RWPE2 (cell line): Measurements from ENCODE around the gene NEK1.
"Not testable (repeated sequence)": the region's sequence is repeated elsewhere in the genome, so short reads cannot be mapped to it uniquely, and the experiment has no call there.

ENCODE experiments used
- ATAC-seq: fragments of 200-7000 bp; cut with Tn5 transposase; 3 replicates; pipeline ENCODE4 v1.9.1; 2021; ENCODE audit warnings: low read depth
- DNase-seq: peaks from one replicate; pipeline ENCODE4 v3.0.0-alpha.2; 2020; ENCODE audit warnings: low spot score
- H3K27ac ChIP-seq: fragments of 450-650 bp; 2 replicates; pipeline ENCODE4 v1.5.1; 2017; ENCODE audit warnings: mild to moderate bottlenecking; ENCODE audit not compliant: poor library complexity, severe bottlenecking
- H3K27me3 ChIP-seq: fragments of 250-450 bp; sonication (Bioruptor Pico); 2 replicates; pipeline ENCODE4 v1.5.1; 2021; ENCODE audit warnings: mild to moderate bottlenecking, moderate library complexity; ENCODE audit not compliant: insufficient read depth, poor library complexity, severe bottlenecking
- H3K36me3 ChIP-seq: fragments of 250-450 bp; sonication (Bioruptor Pico); 2 replicates; pipeline ENCODE4 v1.5.1; 2020; ENCODE audit warnings: low read depth, mild to moderate bottlenecking, moderate library complexity
- H3K4me1 ChIP-seq: fragments of 250-450 bp; sonication (Bioruptor Pico); 2 replicates; pipeline ENCODE4 v1.5.1; 2021; ENCODE audit warnings: mild to moderate bottlenecking, moderate library complexity; ENCODE audit not compliant: insufficient read depth, poor library complexity, severe bottlenecking
- H3K4me3 ChIP-seq: fragments of 250-450 bp; sonication (Bioruptor Pico); 2 replicates; pipeline ENCODE4 v1.5.1; 2021; ENCODE audit warnings: mild to moderate bottlenecking, moderate library complexity; ENCODE audit not compliant: severe bottlenecking
- H3K9me3 ChIP-seq: fragments of 250-450 bp; sonication (Bioruptor Pico); 2 replicates; pipeline ENCODE4 v1.5.1; 2021; ENCODE audit warnings: mild to moderate bottlenecking, moderate library complexity; ENCODE audit not compliant: severe bottlenecking
- CTCF ChIP-seq: fragments of 450-650 bp; IDR thresholded peaks from one replicate; pipeline ENCODE4 v1.5.1; 2017; ENCODE audit warnings: mild to moderate bottlenecking, moderate library complexity; ENCODE audit not compliant: poor library complexity, severe bottlenecking

NEK1 gene

GRCh38 chr4:169567916-169568315 is 44.5 kb downstream of the NEK1 start:
- Histone ChIP-seq H3K4me1 (peaks cover 7% of the 10 kb centered on the region), H3K27ac (no peak overlapping the region)

GRCh38 chr4:169566021-169566818 is 46.2 kb downstream of the NEK1 start:
- H3K27me3 ChIP-seq = no peaks in the 10 kb centered on the region
- ATAC-seq (peak; percentile 67; the same call in 2 of the 3 replicates), DNase-seq (no peak)
- peaks cover 4% of the 10 kb centered on the region; the same call in 1 of the 2 replicates for H3K36me3 ChIP-seq
- no peak overlapping the region for H3K4me3 ChIP-seq
- no peak overlapping the region for H3K27ac ChIP-seq
- no peaks in the 10 kb centered on the region for H3K9me3 ChIP-seq
- H3K4me1 ChIP-seq = peaks cover 2% of the 10 kb centered on the region
- peak; percentile 88 for TF ChIP-seq CTCF

More at GRCh38 chr4:169567916-169568315, 44.5 kb downstream of the NEK1 start:
- DNase-seq (no peak), ATAC-seq (no peak)
- Histone ChIP-seq H3K4me3 (no peak overlapping the region), H3K27me3 (no peaks in the 10 kb centered on the region), H3K9me3 (no peaks in the 10 kb centered on the region), H3K36me3 (no peaks in the 10 kb centered on the region)
- TF ChIP-seq CTCF = no peak

- H3K4me3 ChIP-seq = no peak overlapping the region
- no peak for DNase-seq
- ATAC-seq = no peak
- H3K4me1 ChIP-seq = no peaks in the 10 kb centered on the region
- H3K36me3 ChIP-seq = peaks cover 5% of the 10 kb centered on the region; the same call in 1 of the 2 replicates
- no peak for TF ChIP-seq CTCF
- no peak overlapping the region for H3K27ac ChIP-seq
- H3K9me3 ChIP-seq = no peaks in the 10 kb centered on the region
- H3K27me3 ChIP-seq = no peaks in the 10 kb centered on the region
Measured at GRCh38 chr4:169565606-169566005, 46.8 kb downstream of the NEK1 start.

GRCh38 chr4:169557061-169557636 is 55.2 kb downstream of the NEK1 start:
- H3K36me3 ChIP-seq = peaks cover 53% of the 10 kb centered on the region
- H3K27ac ChIP-seq = no peak overlapping the region
- H3K4me1 ChIP-seq = no peaks in the 10 kb centered on the region
- no peaks in the 10 kb centered on the region for H3K27me3 ChIP-seq
- no peaks in the 10 kb centered on the region for H3K9me3 ChIP-seq
- H3K4me3 ChIP-seq = no peak overlapping the region
- DNase-seq (no peak), ATAC-seq (no peak)
- no peak for TF ChIP-seq CTCF

GRCh38 chr4:169546548-169546947 is 65.8 kb downstream of the NEK1 start:
- ATAC-seq, H3K27me3 ChIP-seq, H3K9me3 ChIP-seq, H3K27ac ChIP-seq, DNase-seq, H3K4me3 ChIP-seq, H3K4me1 ChIP-seq: not testable (repeated sequence)
- H3K36me3 ChIP-seq = peaks cover 13% of the 10 kb centered on the region
